Breast epithelium (tissue), 4 donors: ENCODE data around the gene DLEC1. TPM values are rescaled to one million over a fixed set of nuclear protein-coding genes. Genes with fewer than 3 reads are reported as not detected.

Experiments
- DNase-seq, 2 donors: peaks; one replicate each; pipeline ENCODE4 v3.0.0-alpha.2; 2019; ENCODE audit warnings: low spot score in 2 of 2
- H3K27ac ChIP-seq, 2 donors: fragments of 200-600 bp; sonication (generic) in 1 of 2; one replicate each; pipeline ENCODE4 v1.5.1; 2016 to 2019; ENCODE audit warnings: mild to moderate bottlenecking in 1 of 2
- H3K27me3 ChIP-seq, 2 donors: fragments of 200-600 bp; sonication (generic) in 1 of 2; one replicate each; pipeline versions ENCODE4 v1.5.1 to v1.6.0; 2017 to 2019; ENCODE audit warnings: control low read depth in 1 of 2, mild to moderate bottlenecking in 1 of 2
- H3K36me3 ChIP-seq: fragments of 200-600 bp; one replicate; pipeline ENCODE4 v1.5.1; 2019
- H3K4me1 ChIP-seq, 2 donors: fragments of 200-600 bp; sonication (generic); one replicate each; pipeline ENCODE4 v1.5.1; 2016 to 2019; ENCODE audit warnings: control low read depth in 1 of 2
- H3K4me3 ChIP-seq, 3 donors: fragments of 200-600 bp; sonication (generic); 1 replicate in 2 of 3; 2 replicates in 1 of 3; pipeline ENCODE4 v1.5.1; 2016 to 2019; ENCODE audit warnings: mild to moderate bottlenecking in 3 of 3, moderate library complexity in 2 of 3
- H3K9me3 ChIP-seq, 2 donors: fragments of 200-600 bp; sonication (generic) in 1 of 2; one replicate each; pipeline ENCODE4 v1.5.1; 2016 to 2019; ENCODE audit warnings: control low read depth in 1 of 2
- CTCF ChIP-seq, 3 donors: fragments of 450-650 bp; IDR thresholded peaks; one replicate each; pipeline ENCODE4 v1.5.1; 2016 to 2017; ENCODE audit warnings: antibody characterized with exemption in 3 of 3, mild to moderate bottlenecking in 3 of 3, moderate library complexity in 3 of 3
- POLR2A ChIP-seq: fragments of 450-650 bp; IDR thresholded peaks from one replicate; pipeline ENCODE4 v1.6.1; 2016; ENCODE audit warnings: antibody characterized with exemption, mild to moderate bottlenecking, moderate library complexity
- POLR2AphosphoS5 ChIP-seq, 3 donors: sonication (generic); formaldehyde crosslinking; IDR thresholded peaks; one replicate each; pipeline ENCODE4 v1.6.1; 2017; ENCODE audit warnings: antibody characterized with exemption in 3 of 3
- intact Hi-C: fragments of 100-400 bp; cut with DNase I; formaldehyde crosslinking; loops from one replicate; pipeline ENCODE4 v1.15.1; 2023; ENCODE audit warnings: low total_unique reads
- total RNA-seq, 3 donors: library from RNA; depleted of rRNA; stranded (reverse); fragments of >200 nt; gene quantifications; one replicate each; pipeline ENCODE4 v1.1.0, GENCODE V29; 2016

DLEC1 gene
- total RNA-seq, 3 donors from 2014 or later, result 0.98 to 2.0 (median 1.1) TPM

GRCh38 chr3:38022896-38023709 is 15.9 kb upstream of the DLEC1 start:
- H3K4me3 ChIP-seq, result peak overlapping the region in 1 of 3 donors; percentile 80

GRCh38 chr3:38026856-38027255 is 12.2 kb upstream of the DLEC1 start:
- intact Hi-C loops, result no loop called here
- H3K27ac ChIP-seq, result peak overlapping the region; percentile 97 to 98
- H3K9me3 ChIP-seq, result no peaks in the 10 kb centered on the region
- H3K4me1 ChIP-seq, result peaks cover 12 to 30% of the 10 kb centered on the region in 2 donors
- no peak for TF ChIP-seq CTCF (IDR thresholded peaks at IDR 0.05)
- TF ChIP-seq POLR2AphosphoS5 (IDR thresholded peaks at IDR 0.05), result no peak
- no peak for TF ChIP-seq POLR2A
- no peak for DNase-seq
- H3K27me3 ChIP-seq, result no peaks in the 10 kb centered on the region
- no peak overlapping the region for H3K4me3 ChIP-seq
- no peaks in the 10 kb centered on the region for H3K36me3 ChIP-seq

More at GRCh38 chr3:38022896-38023709, 15.9 kb upstream of the DLEC1 start:
- peak overlapping the region in 1 of 2 donors; percentile 98 for H3K27ac ChIP-seq
- H3K36me3 ChIP-seq, result no peaks in the 10 kb centered on the region
- intact Hi-C loops, result no loop called here
- peaks cover 5 to 13% of the 10 kb centered on the region in 2 donors for H3K4me1 ChIP-seq
- TF ChIP-seq CTCF (IDR thresholded peaks at IDR 0.05) (no peak), POLR2A (no peak), POLR2AphosphoS5 (IDR thresholded peaks at IDR 0.05) (no peak)
- no peak for DNase-seq
- H3K27me3 ChIP-seq, result no peaks in the 10 kb centered on the region
- no peaks in the 10 kb centered on the region for H3K9me3 ChIP-seq

- H3K4me3 ChIP-seq, result peak overlapping the region in 1 of 3 donors; percentile 60
- H3K36me3 ChIP-seq, result no peaks in the 10 kb centered on the region
- H3K27me3 ChIP-seq, result no peaks in the 10 kb centered on the region
- peaks cover 12 to 30% of the 10 kb centered on the region in 2 donors for H3K4me1 ChIP-seq
- DNase-seq, result peak in 1 of 2 donors; percentile 53
- TF ChIP-seq POLR2A, result no peak
- no peak for TF ChIP-seq CTCF (IDR thresholded peaks at IDR 0.05)
- TF ChIP-seq POLR2AphosphoS5 (IDR thresholded peaks at IDR 0.05), result no peak
- H3K27ac ChIP-seq, result peak overlapping the region; percentile 89 to 97
- intact Hi-C loops, result no loop called here
- H3K9me3 ChIP-seq, result no peaks in the 10 kb centered on the region
These were observed 11.2 kb upstream of the DLEC1 start for GRCh38 chr3:38027466-38028465.

GRCh38 chr3:38028621-38029361 is 10.2 kb upstream of the DLEC1 start:
- Histone ChIP-seq H3K4me3 (peak overlapping the region; percentile 60 to 82 (median 73)), H3K36me3 (no peaks in the 10 kb centered on the region), H3K27me3 (no peaks in the 10 kb centered on the region), H3K27ac (peak overlapping the region; percentile 82 to 89), H3K4me1 (peaks cover 8 to 30% of the 10 kb centered on the region in 2 donors), H3K9me3 (no peaks in the 10 kb centered on the region)
- no peak for TF ChIP-seq CTCF (IDR thresholded peaks at IDR 0.05)
- no peak for TF ChIP-seq POLR2AphosphoS5 (IDR thresholded peaks at IDR 0.05)
- no peak for TF ChIP-seq POLR2A
- DNase-seq, result peak in 1 of 2 donors; percentile 49
- intact Hi-C loops, result no loop called here
